GM12878 (cell line): ENCODE data around the gene CEP89.

ENCODE experiments used
- ATF7 ChIP-seq: fragments of 450-650 bp; IDR thresholded peaks from 2 replicates; pipeline ENCODE4 v1.6.1; 2016; ENCODE audit warnings: low read depth, mild to moderate bottlenecking
- CTCF ChIP-seq, 3 experiments: IDR thresholded peaks in 2 of 3; conservative IDR thresholded peaks in 1 of 3; 2 replicates each; pipeline ENCODE4 v1.5.1; 2011; ENCODE audit warnings: low read depth in 3 of 3, low read length in 3 of 3, mild to moderate bottlenecking in 3 of 3, control low read depth in 2 of 3, moderate library complexity in 2 of 3, inconsistent platforms in 1 of 3, mixed read lengths in 1 of 3; ENCODE audit not compliant: control insufficient read depth in 2 of 3, insufficient read depth in 1 of 3; ENCODE audit errors: extremely low read depth in 1 of 3
- MAX ChIP-seq: IDR thresholded peaks from 2 replicates; pipeline ENCODE4 v1.6.1; 2012; ENCODE audit warnings: low read depth, low read length, improper control_type of control experiment
- MYC ChIP-seq: IDR thresholded peaks from 2 replicates; pipeline ENCODE4 v1.6.1; 2011; ENCODE audit warnings: mild to moderate bottlenecking, low read length, moderate library complexity, inconsistent platforms; ENCODE audit not compliant: insufficient read depth, insufficient replicate concordance, insufficient read length, severe bottlenecking
- PBX3 ChIP-seq: IDR thresholded peaks from 2 replicates; pipeline ENCODE4 v1.6.1; 2011; ENCODE audit warnings: mild to moderate bottlenecking, low read depth, low read length, moderate library complexity; ENCODE audit not compliant: insufficient replicate concordance
- POLR2AphosphoS2 ChIP-seq: IDR thresholded peaks from 2 replicates; pipeline ENCODE4 v1.6.1; 2011; ENCODE audit warnings: low read depth, mild to moderate bottlenecking, low read length, improper control_type of control experiment, moderate library complexity
- POLR2AphosphoS5 ChIP-seq: IDR thresholded peaks from 2 replicates; pipeline ENCODE4 v1.6.1; 2011; ENCODE audit warnings: mild to moderate bottlenecking, low read length, inconsistent platforms
- SMC3 ChIP-seq: IDR thresholded peaks from 2 replicates; pipeline ENCODE4 v1.6.1; 2011; ENCODE audit warnings: low read length, improper control_type of control experiment, borderline replicate concordance
- TAF1 ChIP-seq: IDR thresholded peaks from 2 replicates; pipeline ENCODE4 v1.6.1; 2011; ENCODE audit warnings: mild to moderate bottlenecking, low read depth, low read length, borderline replicate concordance
- WRNIP1 ChIP-seq: IDR thresholded peaks from 2 replicates; pipeline ENCODE4 v1.6.1; 2011; ENCODE audit warnings: low read depth, low read length, improper control_type of control experiment, borderline replicate concordance
- YY1 ChIP-seq: IDR thresholded peaks from 2 replicates; pipeline ENCODE4 v1.6.1; 2011; ENCODE audit warnings: low read depth, mild to moderate bottlenecking, low read length
- ZBTB11 ChIP-seq: fragments of 450-650 bp; formaldehyde crosslinking; IDR thresholded peaks from 2 replicates; pipeline ENCODE4 v1.5.0; 2022; ENCODE audit warnings: mild to moderate bottlenecking, missing genetic modification characterization
- ZNF274 ChIP-seq: IDR thresholded peaks from one replicate; pipeline ENCODE4 v1.8.0; 2011; ENCODE audit not compliant: insufficient read length, insufficient read depth

GRCh38 chr19:32880622-32881021 is 91.1 kb downstream of the CEP89 start:
- no peak for TF ChIP-seq MAX
- TF ChIP-seq WRNIP1: no peak
- no peak for TF ChIP-seq POLR2AphosphoS5
- TF ChIP-seq MYC: no peak
- TF ChIP-seq CTCF (IDR thresholded peaks at IDR 0.05 in 2 of 3, conservative IDR thresholded peaks at IDR 0.05 in 1 of 3; ENCODE audit: control insufficient read depth in 2 of 3, extremely low read depth in 1 of 3, insufficient read depth in 1 of 3, low read depth in 3 of 3, low read length in 3 of 3): no peak
- TF ChIP-seq PBX3: no peak
- TF ChIP-seq YY1: no peak
- TF ChIP-seq TAF1: no peak
- TF ChIP-seq ATF7: no peak
- TF ChIP-seq SMC3: no peak
- TF ChIP-seq ZNF274: no peak
- no peak for TF ChIP-seq ZBTB11 (CRISPR knock-in tag)
- TF ChIP-seq POLR2AphosphoS2: no peak
